Loucy (cell line): Measurements from ENCODE around the gene DDX31.

ENCODE experiments used
- H2AFZ ChIP-seq: fragments of 200-600 bp; sonication (generic); 2 replicates; pipeline ENCODE4 v1.6.0; 2016; ENCODE audit warnings: antibody characterized with exemption, mild to moderate bottlenecking, low read length, moderate library complexity
- H3F3A ChIP-seq: fragments of 200-600 bp; 2 replicates; pipeline ENCODE4 v1.6.0; 2016; ENCODE audit warnings: antibody characterized with exemption, low read depth, mild to moderate bottlenecking
- H3K27me3 ChIP-seq: fragments of 200-600 bp; sonication (generic); 2 replicates; pipeline ENCODE4 v1.6.1; 2014; ENCODE audit warnings: low read length, mild to moderate bottlenecking; ENCODE audit not compliant: insufficient read depth, poor library complexity, severe bottlenecking
- H3K36me3 ChIP-seq: fragments of 200-600 bp; sonication (generic); 2 replicates; pipeline ENCODE4 v1.6.1; 2016; ENCODE audit warnings: low read length; ENCODE audit not compliant: insufficient read depth
- H3K4me1 ChIP-seq: fragments of 200-600 bp; sonication (generic); 2 replicates; pipeline ENCODE4 v1.5.1; 2014; ENCODE audit warnings: low read length, mild to moderate bottlenecking; ENCODE audit not compliant: insufficient read depth, poor library complexity, severe bottlenecking
- H3K4me2 ChIP-seq: fragments of 200-600 bp; sonication (generic); 2 replicates; pipeline ENCODE4 v1.6.0; 2014; ENCODE audit warnings: antibody characterized with exemption, low read length, low read depth, mild to moderate bottlenecking; ENCODE audit not compliant: poor library complexity, severe bottlenecking
- H3K4me3 ChIP-seq: fragments of 200-600 bp; sonication (generic); 2 replicates; pipeline ENCODE4 v1.5.1; 2014; ENCODE audit warnings: low read length, mild to moderate bottlenecking, mixed read lengths; ENCODE audit not compliant: poor library complexity, severe bottlenecking
- H3K79me2 ChIP-seq: fragments of 200-600 bp; sonication (generic); 2 replicates; pipeline ENCODE4 v1.6.1; 2014; ENCODE audit warnings: low read length; ENCODE audit not compliant: insufficient read depth
- H3K9ac ChIP-seq: fragments of 200-600 bp; sonication (generic); 2 replicates; pipeline ENCODE4 v1.6.0; 2014; ENCODE audit warnings: mild to moderate bottlenecking, low read depth, low read length, moderate library complexity; ENCODE audit not compliant: poor library complexity, severe bottlenecking
- H3K9me2 ChIP-seq: fragments of 200-600 bp; sonication (generic); replicated peaks from 2 replicates; pipeline ENCODE4 v1.6.1; 2016; ENCODE audit warnings: low read depth, low read length, mixed read lengths
- H3K9me3 ChIP-seq: fragments of 200-600 bp; sonication (generic); 2 replicates; pipeline ENCODE4 v1.6.1; 2014; ENCODE audit warnings: mild to moderate bottlenecking, antibody characterized with exemption, low read length, low read depth; ENCODE audit not compliant: insufficient read depth
- H4K20me1 ChIP-seq: fragments of 200-600 bp; sonication (generic); 2 replicates; pipeline ENCODE4 v1.6.0; 2014; ENCODE audit warnings: antibody characterized with exemption, low read length, mild to moderate bottlenecking; ENCODE audit not compliant: insufficient read depth, poor library complexity, severe bottlenecking
- CTCF ChIP-seq: fragments of 200-600 bp; sonication (generic); conservative IDR thresholded peaks from 2 replicates; pipeline ENCODE4 v1.5.1; 2014; ENCODE audit warnings: mild to moderate bottlenecking, antibody characterized with exemption, low read length
- EZH2phosphoT487 ChIP-seq: fragments of 200-600 bp; IDR thresholded peaks from 2 replicates; pipeline ENCODE4 v1.6.1; 2018; ENCODE audit warnings: antibody characterized with exemption, mild to moderate bottlenecking, moderate library complexity, borderline replicate concordance

The DDX31 gene

DNA sequence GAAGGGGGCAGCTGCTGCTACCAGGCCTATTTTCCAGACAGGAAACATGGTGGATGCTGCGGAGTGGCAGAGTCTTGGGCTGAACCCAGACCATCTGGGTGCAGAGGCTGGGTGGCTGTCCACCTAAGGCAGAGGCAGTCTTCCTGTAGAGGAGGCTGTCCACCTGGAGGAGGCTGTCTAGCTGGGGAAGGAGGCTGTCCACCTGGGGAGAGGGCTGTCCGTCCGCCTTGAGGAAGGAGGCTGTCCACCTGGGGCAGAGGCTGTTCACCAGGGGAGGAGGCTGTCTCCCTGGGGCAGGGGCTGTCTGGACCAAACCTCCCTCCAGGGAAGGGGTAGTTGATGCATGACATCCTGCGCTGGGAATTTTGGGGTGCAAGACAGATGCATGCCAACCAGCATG is 126.5 kb downstream of the DDX31 start:
- Histone ChIP-seq H3K27me3 (no peaks in the 10 kb centered on the region), H3K9ac (no peak overlapping the region)

More for the DNA sequence above, 126.5 kb downstream of the DDX31 start:
- H4K20me1 ChIP-seq = no peaks in the 10 kb centered on the region
- no peaks in the 10 kb centered on the region for H3K9me2 ChIP-seq
- no peaks in the 10 kb centered on the region for H3F3A ChIP-seq
- H3K36me3 ChIP-seq = no peaks in the 10 kb centered on the region
- TF ChIP-seq EZH2phosphoT487 (no peak), CTCF (no peak)
- peaks cover 7% of the 10 kb centered on the region for H3K4me1 ChIP-seq
- H3K4me3 ChIP-seq = no peak overlapping the region
- H2AFZ ChIP-seq = no peak overlapping the region
- H3K79me2 ChIP-seq = no peaks in the 10 kb centered on the region
- no peaks in the 10 kb centered on the region for H3K9me3 ChIP-seq
- no peak overlapping the region for H3K4me2 ChIP-seq
